Thoracic aorta (tissue), 2 donors: ENCODE results near the gene ACO2. TPM values are rescaled to one million over a fixed set of nuclear protein-coding genes. Genes with fewer than 3 reads are reported as not detected.
"Not testable (repeated sequence)": the region's sequence is repeated elsewhere in the genome, so short reads cannot be mapped to it uniquely, and the experiment has no call there.

Experiments used
- ATAC-seq: fragments of 150-250 bp; one replicate; pipeline ENCODE4 v1.8.0; 2017; ENCODE audit warnings: low read depth; ENCODE audit not compliant: insufficient number of reproducible peaks, low FRiP score
- DNase-seq: peaks from one replicate; pipeline ENCODE4 v3.0.0-alpha.2; 2020; ENCODE audit warnings: low spot score
- H3K27ac ChIP-seq, 2 donors: fragments of 200-600 bp; sonication (generic); 1 replicate in 1 of 2; 2 replicates in 1 of 2; pipeline ENCODE4 v1.5.1; 2016; ENCODE audit warnings: mild to moderate bottlenecking in 2 of 2, moderate library complexity in 2 of 2
- H3K27me3 ChIP-seq: fragments of 200-600 bp; sonication (generic); replicated peaks from 2 replicates; pipeline ENCODE4 v1.6.0; 2016; ENCODE audit warnings: mild to moderate bottlenecking; ENCODE audit not compliant: insufficient read depth
- H3K36me3 ChIP-seq: fragments of 200-600 bp; sonication (generic); one replicate; pipeline ENCODE4 v1.5.1; 2016
- H3K4me1 ChIP-seq, 2 donors: fragments of 200-600 bp; sonication (generic); 1 replicate in 1 of 2; 2 replicates in 1 of 2; pipeline versions ENCODE4 v1.5.1 to v1.6.0; 2016; ENCODE audit warnings: low read depth in 2 of 2, mild to moderate bottlenecking in 1 of 2; ENCODE audit not compliant: control insufficient read depth in 1 of 2
- H3K4me3 ChIP-seq: fragments of 200-600 bp; sonication (generic); 2 replicates; pipeline ENCODE4 v1.5.1; 2016; ENCODE audit warnings: mild to moderate bottlenecking
- H3K9me3 ChIP-seq: fragments of 200-600 bp; sonication (generic); 2 replicates; pipeline ENCODE4 v1.5.1; 2016
- CTCF ChIP-seq: fragments of 200-600 bp; sonication (generic); IDR thresholded peaks from one replicate; pipeline ENCODE4 v1.5.1; 2019; ENCODE audit warnings: antibody characterized with exemption
- total RNA-seq, 2 donors: library from RNA; depleted of rRNA; stranded (reverse); fragments of >200 nt; gene quantifications; one replicate each; pipeline versions ENCODE4 v1.1.0 to v1.2.3, GENCODE V29; 2016

ACO2 gene
- total RNA-seq, 2 donors from 2014 or later = 52.1 to 57.8 TPM

- Histone ChIP-seq H3K9me3 (no peaks in the 10 kb centered on the region), H3K27me3 (no peaks in the 10 kb centered on the region), H3K4me3 (no peak overlapping the region), H3K36me3 (peaks cover 51% of the 10 kb centered on the region), H3K27ac (no peak overlapping the region), H3K4me1 (peaks cover 16 to 59% of the 10 kb centered on the region in 2 donors)
- ATAC-seq = no peak
- DNase-seq = no peak
- TF ChIP-seq CTCF = no peak
Observed at GRCh38 chr22:41435560-41435959, 33.4 kb upstream of the ACO2 start.

- Histone ChIP-seq H3K27me3 (no peaks in the 10 kb centered on the region), H3K27ac (no peak overlapping the region), H3K9me3 (no peaks in the 10 kb centered on the region), H3K36me3 (peaks cover 61% of the 10 kb centered on the region), H3K4me3 (no peak overlapping the region), H3K4me1 (peaks cover 16 to 68% of the 10 kb centered on the region in 2 donors)
- TF ChIP-seq CTCF = no peak
- no peak for ATAC-seq
- no peak for DNase-seq
Observed at GRCh38 chr22:41436322-41437113, 32.4 kb upstream of the ACO2 start.

GRCh38 chr22:41437198-41437597, 31.7 kb upstream of the ACO2 start:
- TF ChIP-seq CTCF = no peak
- Histone ChIP-seq H3K4me3 (no peak overlapping the region), H3K36me3 (peaks cover 62% of the 10 kb centered on the region), H3K27me3 (no peaks in the 10 kb centered on the region), H3K4me1 (peaks cover 16 to 75% of the 10 kb centered on the region in 2 donors), H3K27ac (no peak overlapping the region), H3K9me3 (no peaks in the 10 kb centered on the region)
- DNase-seq (no peak), ATAC-seq (no peak)

GRCh38 chr22:41440511-41440910, 28.4 kb upstream of the ACO2 start:
- Histone ChIP-seq H3K36me3 (peaks cover 45% of the 10 kb centered on the region), H3K4me1 (peaks cover 22 to 73% of the 10 kb centered on the region in 2 donors)
- not testable (repeated sequence) for H3K27ac ChIP-seq, H3K27me3 ChIP-seq, H3K9me3 ChIP-seq, DNase-seq, ATAC-seq, H3K4me3 ChIP-seq

GRCh38 chr22:41442240-41442792, 26.6 kb upstream of the ACO2 start:
- Histone ChIP-seq H3K9me3 (no peaks in the 10 kb centered on the region), H3K4me1 (peaks cover 18 to 55% of the 10 kb centered on the region in 2 donors), H3K4me3 (no peak overlapping the region), H3K27me3 (no peaks in the 10 kb centered on the region), H3K27ac (no peak overlapping the region), H3K36me3 (peaks cover 27% of the 10 kb centered on the region)
- DNase-seq (no peak), ATAC-seq (no peak)
- no peak for TF ChIP-seq CTCF
